Osteoblast (primary cell): Measurements from ENCODE around the gene FGFBP1. TPM values are rescaled to one million over a fixed set of nuclear protein-coding genes. Genes with fewer than 3 reads are reported as not detected.

Experiments used
- DNase-seq: peaks from one replicate; pipeline ENCODE4 v3.0.0; 2011; ENCODE audit warnings: low spot score, mixed read lengths; ENCODE audit not compliant: insufficient read length; ENCODE audit errors: missing footprints
- H2AFZ ChIP-seq: 2 replicates; pipeline ENCODE4 v1.6.0; 2011; ENCODE audit warnings: mild to moderate bottlenecking, low read length
- H3K27ac ChIP-seq: 2 replicates; pipeline ENCODE4 v1.5.1; 2011; ENCODE audit warnings: mild to moderate bottlenecking, low read depth, low read length, moderate library complexity
- H3K27me3 ChIP-seq: 2 replicates; pipeline ENCODE4 v1.6.0; 2012; ENCODE audit warnings: mild to moderate bottlenecking, control low read depth, inconsistent platforms, low read length, moderate library complexity; ENCODE audit not compliant: insufficient read depth
- H3K36me3 ChIP-seq: 2 replicates; pipeline ENCODE4 v1.5.1; 2011; ENCODE audit warnings: mild to moderate bottlenecking, low read length, control low read depth, moderate library complexity; ENCODE audit not compliant: insufficient read depth
- H3K4me1 ChIP-seq: 2 replicates; pipeline ENCODE4 v1.5.1; 2011; ENCODE audit warnings: mild to moderate bottlenecking, low read length, control low read depth, moderate library complexity; ENCODE audit not compliant: insufficient read depth
- H3K4me2 ChIP-seq: 2 replicates; pipeline ENCODE4 v1.6.0; 2011; ENCODE audit warnings: mild to moderate bottlenecking, low read length; ENCODE audit not compliant: insufficient read depth
- H3K4me3 ChIP-seq: fragments of 200-600 bp; sonication (generic); 3 replicates; pipeline ENCODE4 v1.5.1; 2012; ENCODE audit warnings: mild to moderate bottlenecking, low read length, inconsistent platforms; ENCODE audit not compliant: insufficient read depth
- H3K79me2 ChIP-seq: 2 replicates; pipeline ENCODE4 v1.6.0; 2012; ENCODE audit warnings: mild to moderate bottlenecking, low read length, control low read depth, inconsistent platforms; ENCODE audit not compliant: insufficient read depth
- H3K9me3 ChIP-seq: 2 replicates; pipeline ENCODE4 v1.5.1; 2011; ENCODE audit warnings: low read depth, low read length, control low read depth
- H4K20me1 ChIP-seq: 2 replicates; pipeline ENCODE4 v1.6.0; 2012; ENCODE audit warnings: mild to moderate bottlenecking, low read length, control low read depth; ENCODE audit not compliant: insufficient read depth
- total RNA-seq: library from RNA; depleted of rRNA; stranded (reverse); fragments of >200 nt; gene quantifications from 2 replicates; pipeline ENCODE4 v1.2.3, GENCODE V29; 2012
- TF ChIP-seq, protein P1 (sequence below): IDR thresholded peaks from 2 replicates; pipeline ENCODE4 v1.5.1; 2011; ENCODE audit warnings: mild to moderate bottlenecking, low read depth, low read length, moderate library complexity; ENCODE audit errors: extremely low read depth

FGFBP1 gene
- total RNA-seq, 1 donor = not detected

- Histone ChIP-seq H3K27me3 (peaks cover 14% of the 10 kb centered on the region), H3K4me1 (no peaks in the 10 kb centered on the region), H3K4me2 (no peak overlapping the region), H4K20me1 (no peaks in the 10 kb centered on the region), H3K9me3 (no peaks in the 10 kb centered on the region), H3K79me2 (no peaks in the 10 kb centered on the region), H3K4me3 (no peak overlapping the region), H3K36me3 (no peaks in the 10 kb centered on the region), H2AFZ (no peak overlapping the region), H3K27ac (no peak overlapping the region)
- TF ChIP-seq, protein P1, sequence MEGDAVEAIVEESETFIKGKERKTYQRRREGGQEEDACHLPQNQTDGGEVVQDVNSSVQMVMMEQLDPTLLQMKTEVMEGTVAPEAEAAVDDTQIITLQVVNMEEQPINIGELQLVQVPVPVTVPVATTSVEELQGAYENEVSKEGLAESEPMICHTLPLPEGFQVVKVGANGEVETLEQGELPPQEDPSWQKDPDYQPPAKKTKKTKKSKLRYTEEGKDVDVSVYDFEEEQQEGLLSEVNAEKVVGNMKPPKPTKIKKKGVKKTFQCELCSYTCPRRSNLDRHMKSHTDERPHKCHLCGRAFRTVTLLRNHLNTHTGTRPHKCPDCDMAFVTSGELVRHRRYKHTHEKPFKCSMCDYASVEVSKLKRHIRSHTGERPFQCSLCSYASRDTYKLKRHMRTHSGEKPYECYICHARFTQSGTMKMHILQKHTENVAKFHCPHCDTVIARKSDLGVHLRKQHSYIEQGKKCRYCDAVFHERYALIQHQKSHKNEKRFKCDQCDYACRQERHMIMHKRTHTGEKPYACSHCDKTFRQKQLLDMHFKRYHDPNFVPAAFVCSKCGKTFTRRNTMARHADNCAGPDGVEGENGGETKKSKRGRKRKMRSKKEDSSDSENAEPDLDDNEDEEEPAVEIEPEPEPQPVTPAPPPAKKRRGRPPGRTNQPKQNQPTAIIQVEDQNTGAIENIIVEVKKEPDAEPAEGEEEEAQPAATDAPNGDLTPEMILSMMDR = no peak
- no peak for DNase-seq
These were observed 358 bp downstream of the FGFBP1 start for GRCh38 chr4:15938182-15938581.

DNA sequence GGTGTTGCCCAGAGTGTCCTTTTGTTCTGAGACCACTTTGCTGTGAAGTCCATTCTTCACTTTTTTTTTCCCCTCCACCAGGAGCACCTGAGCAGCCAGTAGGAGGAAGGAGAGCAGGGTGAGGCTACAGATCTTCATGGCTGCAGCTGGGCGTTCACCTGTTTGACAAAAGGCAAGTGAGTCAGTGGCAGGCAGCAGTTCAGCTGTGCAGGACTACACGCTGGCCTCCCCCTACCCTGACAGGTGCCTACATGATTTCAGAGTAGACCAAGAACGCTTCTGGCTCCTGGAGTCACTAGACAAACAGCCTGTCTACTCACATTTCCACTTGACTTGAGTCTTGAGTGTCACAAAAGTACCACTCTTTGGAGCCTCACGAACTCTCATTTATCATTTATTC, 2.0 kb downstream of the FGFBP1 start:
- no peak overlapping the region for H2AFZ ChIP-seq
- no peak overlapping the region for H3K4me2 ChIP-seq
- H3K4me3 ChIP-seq = no peak overlapping the region
- H3K79me2 ChIP-seq = no peaks in the 10 kb centered on the region
- H3K9me3 ChIP-seq = no peaks in the 10 kb centered on the region
- peaks cover 16% of the 10 kb centered on the region for H3K27me3 ChIP-seq
- DNase-seq = no peak
- H3K36me3 ChIP-seq = no peaks in the 10 kb centered on the region
- TF ChIP-seq, protein P1 = no peak
- H4K20me1 ChIP-seq = no peaks in the 10 kb centered on the region
- no peaks in the 10 kb centered on the region for H3K4me1 ChIP-seq
- H3K27ac ChIP-seq = no peak overlapping the region

DNA sequence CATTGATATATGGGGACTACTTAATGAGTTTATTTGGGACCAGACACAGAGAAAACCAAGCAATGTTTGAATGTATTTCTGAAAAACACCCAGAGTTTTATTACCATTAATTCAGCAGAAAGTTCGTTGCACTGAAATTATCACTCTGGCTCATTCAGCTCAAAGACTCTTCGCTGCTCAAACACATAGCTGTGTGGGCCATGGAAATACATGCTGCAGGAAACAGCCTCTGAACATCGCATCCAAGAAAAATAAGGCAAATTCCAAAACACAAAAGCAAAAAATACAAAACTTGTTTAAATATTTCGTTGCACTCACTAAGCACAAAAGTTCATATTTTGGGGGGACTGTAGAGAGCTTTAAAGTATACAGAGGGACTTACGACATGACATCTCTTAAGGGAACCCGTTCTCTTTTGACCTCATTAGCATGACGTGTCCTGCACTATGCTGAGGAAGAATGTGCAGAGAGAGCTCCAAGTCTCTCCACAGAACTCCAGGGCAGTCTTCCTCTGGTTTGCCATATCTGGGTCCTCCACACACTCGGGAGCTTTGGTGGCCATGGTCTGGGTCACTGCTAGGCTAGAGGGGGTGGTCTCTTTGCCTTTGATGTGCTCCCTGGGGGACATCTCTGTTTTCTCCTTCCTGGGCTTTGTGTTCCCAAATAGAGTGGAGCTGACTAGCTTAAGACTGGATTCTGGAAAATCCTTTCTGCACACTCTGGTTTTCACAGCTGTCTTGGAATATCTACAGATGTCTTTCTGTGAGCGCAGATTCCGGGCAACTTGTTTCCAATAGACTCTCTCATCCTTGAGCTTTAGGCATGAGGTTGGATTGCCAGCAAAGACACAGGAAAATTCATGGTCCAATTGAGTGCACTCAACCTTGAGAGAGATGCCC, 2.8 kb downstream of the FGFBP1 start:
- H4K20me1 ChIP-seq = no peaks in the 10 kb centered on the region
- no peaks in the 10 kb centered on the region for H3K4me1 ChIP-seq
- TF ChIP-seq, protein P1 = no peak
- H3K27ac ChIP-seq = no peak overlapping the region
- peak overlapping the region; percentile 32 for H3K4me2 ChIP-seq
- no peak for DNase-seq
- H3K9me3 ChIP-seq = no peaks in the 10 kb centered on the region
- H3K36me3 ChIP-seq = no peaks in the 10 kb centered on the region
- H3K27me3 ChIP-seq = peaks cover 16% of the 10 kb centered on the region
- no peaks in the 10 kb centered on the region for H3K79me2 ChIP-seq
- peak overlapping the region; percentile 36 for H2AFZ ChIP-seq
- H3K4me3 ChIP-seq = no peak overlapping the region

DNA sequence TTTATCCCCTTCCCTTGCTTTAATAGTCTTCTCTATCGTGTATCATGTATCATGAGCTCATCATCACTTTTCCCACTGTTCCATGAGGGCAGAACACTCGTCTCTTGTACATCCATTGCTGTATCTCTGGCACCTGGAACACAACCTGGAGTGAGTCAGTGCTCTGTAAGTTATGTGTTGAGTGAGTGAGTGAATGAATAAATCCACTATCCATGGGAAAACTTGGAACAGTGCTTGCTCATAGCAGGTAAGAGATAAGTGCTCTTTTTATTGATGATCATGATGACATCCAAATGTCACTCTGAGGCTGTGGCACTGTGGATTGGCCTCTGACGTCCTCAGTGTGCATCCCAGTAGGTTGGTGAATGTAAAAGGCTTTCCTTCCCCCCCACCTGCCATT, 4.3 kb downstream of the FGFBP1 start:
- H3K4me2 ChIP-seq = no peak overlapping the region
- TF ChIP-seq, protein P1 = no peak

More for the DNA sequence above, 4.3 kb downstream of the FGFBP1 start:
- peaks cover 20% of the 10 kb centered on the region for H3K27me3 ChIP-seq
- no peak for DNase-seq
- H3K4me3 ChIP-seq = no peak overlapping the region
- no peaks in the 10 kb centered on the region for H3K36me3 ChIP-seq
- H3K4me1 ChIP-seq = no peaks in the 10 kb centered on the region
- no peak overlapping the region for H3K27ac ChIP-seq
- no peaks in the 10 kb centered on the region for H3K79me2 ChIP-seq
- H4K20me1 ChIP-seq = no peaks in the 10 kb centered on the region
- no peak overlapping the region for H2AFZ ChIP-seq
- no peaks in the 10 kb centered on the region for H3K9me3 ChIP-seq
